Thyroid gland (tissue), 4 donors: ENCODE measurements around the gene MPIG6B. TPM values are rescaled to one million over a fixed set of nuclear protein-coding genes. Genes with fewer than 3 reads are reported as not detected.

Experiments
- DNase-seq, 2 donors: peaks; one replicate each; pipeline ENCODE4 v3.0.0-alpha.2; 2019
- H3K27ac ChIP-seq, 3 donors: fragments of 200-600 bp; sonication (generic); 1 replicate in 2 of 3; 2 replicates in 1 of 3; pipeline ENCODE4 v1.5.1; 2016 to 2019; ENCODE audit warnings: mild to moderate bottlenecking in 1 of 3, moderate library complexity in 1 of 3
- H3K27me3 ChIP-seq: fragments of 200-600 bp; sonication (generic); one replicate; pipeline ENCODE4 v1.5.1; 2019
- H3K36me3 ChIP-seq, 2 donors: fragments of 200-600 bp; sonication (generic); one replicate each; pipeline ENCODE4 v1.5.1; 2016 to 2019
- H3K4me1 ChIP-seq, 2 donors: fragments of 200-600 bp; sonication (generic); one replicate each; pipeline ENCODE4 v1.5.1; 2017 to 2019
- H3K4me3 ChIP-seq, 3 donors: fragments of 200-600 bp; sonication (generic); replicated peaks in 1 of 3; 1 replicate in 2 of 3; 2 replicates in 1 of 3; pipeline ENCODE4 v1.5.1; 2016; ENCODE audit warnings: mild to moderate bottlenecking in 1 of 3
- H3K9me3 ChIP-seq: fragments of 200-600 bp; sonication (generic); one replicate; pipeline ENCODE4 v1.5.1; 2017
- POLR2A ChIP-seq, 2 donors: fragments of 450-650 bp; IDR thresholded peaks; one replicate each; pipeline ENCODE4 v1.6.1; 2017; ENCODE audit warnings: antibody characterized with exemption in 2 of 2, mild to moderate bottlenecking in 2 of 2, moderate library complexity in 1 of 2
- WGBS, 2 donors: methylation state at CpG; one replicate each; pipeline ENCODE4 v1.1.5; 2017; 5-methylcytosine and 5-hydroxymethylcytosine counted together
- intact Hi-C: fragments of 100-400 bp; cut with DNase I; formaldehyde crosslinking; loops from one replicate; pipeline ENCODE4 v1.15.1; 2023
- total RNA-seq, 4 donors: library from RNA; depleted of rRNA; stranded (reverse); fragments of >200 nt; gene quantifications; one replicate each; pipeline ENCODE4 v1.2.3, GENCODE V29; 2016
- TF ChIP-seq, protein P1 (sequence below), 6 experiments: fragments of 200-600 bp in 3 of 6; fragments of 450-650 bp in 3 of 6; sonication (generic) in 3 of 6; IDR thresholded peaks; one replicate each; pipeline ENCODE4 v1.5.1; 2016 to 2019; ENCODE audit warnings: antibody characterized with exemption in 6 of 6, mild to moderate bottlenecking in 2 of 6, inconsistent platforms in 1 of 6, moderate library complexity in 1 of 6

Gene MPIG6B
- total RNA-seq, 4 donors from 2014 or later, result 0.54 to 1.8 TPM; not detected in 2

DNA sequence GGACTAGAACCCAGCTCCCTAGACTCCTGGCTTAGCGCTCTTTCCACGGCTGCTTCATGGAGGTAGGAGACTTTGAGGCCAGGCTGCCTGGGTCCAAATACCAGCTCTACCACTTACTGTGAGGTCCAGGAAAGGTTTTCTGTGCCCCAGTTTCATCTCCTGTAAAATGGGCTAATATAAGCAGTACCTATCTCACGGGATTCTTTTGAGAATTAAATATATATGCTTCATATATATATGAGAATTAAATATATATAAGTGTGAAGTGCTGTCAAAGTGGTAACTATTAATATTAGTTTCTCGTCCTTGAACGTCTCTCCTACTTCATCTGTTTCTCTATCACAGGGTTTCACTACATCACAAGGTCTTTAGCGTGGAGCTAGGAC, 32.1 kb upstream of the MPIG6B start:
- 94 to 95% methylated on average over 6 of the region's 6 CpGs for WGBS, 2 donors
- intact Hi-C loops, result no loop called here
- Histone ChIP-seq H3K4me1 (no peaks in the 10 kb centered on the region), H3K4me3 (no peak overlapping the region), H3K27me3 (no peaks in the 10 kb centered on the region), H3K9me3 (no peaks in the 10 kb centered on the region), H3K27ac (no peak overlapping the region), H3K36me3 (peaks cover 75 to 76% of the 10 kb centered on the region in 2 donors)
- TF ChIP-seq, protein P1, sequence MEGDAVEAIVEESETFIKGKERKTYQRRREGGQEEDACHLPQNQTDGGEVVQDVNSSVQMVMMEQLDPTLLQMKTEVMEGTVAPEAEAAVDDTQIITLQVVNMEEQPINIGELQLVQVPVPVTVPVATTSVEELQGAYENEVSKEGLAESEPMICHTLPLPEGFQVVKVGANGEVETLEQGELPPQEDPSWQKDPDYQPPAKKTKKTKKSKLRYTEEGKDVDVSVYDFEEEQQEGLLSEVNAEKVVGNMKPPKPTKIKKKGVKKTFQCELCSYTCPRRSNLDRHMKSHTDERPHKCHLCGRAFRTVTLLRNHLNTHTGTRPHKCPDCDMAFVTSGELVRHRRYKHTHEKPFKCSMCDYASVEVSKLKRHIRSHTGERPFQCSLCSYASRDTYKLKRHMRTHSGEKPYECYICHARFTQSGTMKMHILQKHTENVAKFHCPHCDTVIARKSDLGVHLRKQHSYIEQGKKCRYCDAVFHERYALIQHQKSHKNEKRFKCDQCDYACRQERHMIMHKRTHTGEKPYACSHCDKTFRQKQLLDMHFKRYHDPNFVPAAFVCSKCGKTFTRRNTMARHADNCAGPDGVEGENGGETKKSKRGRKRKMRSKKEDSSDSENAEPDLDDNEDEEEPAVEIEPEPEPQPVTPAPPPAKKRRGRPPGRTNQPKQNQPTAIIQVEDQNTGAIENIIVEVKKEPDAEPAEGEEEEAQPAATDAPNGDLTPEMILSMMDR (IDR thresholded peaks at IDR 0.05), result no peak
- no peak for TF ChIP-seq POLR2A (IDR thresholded peaks at IDR 0.05)
- DNase-seq, result no peak

DNA sequence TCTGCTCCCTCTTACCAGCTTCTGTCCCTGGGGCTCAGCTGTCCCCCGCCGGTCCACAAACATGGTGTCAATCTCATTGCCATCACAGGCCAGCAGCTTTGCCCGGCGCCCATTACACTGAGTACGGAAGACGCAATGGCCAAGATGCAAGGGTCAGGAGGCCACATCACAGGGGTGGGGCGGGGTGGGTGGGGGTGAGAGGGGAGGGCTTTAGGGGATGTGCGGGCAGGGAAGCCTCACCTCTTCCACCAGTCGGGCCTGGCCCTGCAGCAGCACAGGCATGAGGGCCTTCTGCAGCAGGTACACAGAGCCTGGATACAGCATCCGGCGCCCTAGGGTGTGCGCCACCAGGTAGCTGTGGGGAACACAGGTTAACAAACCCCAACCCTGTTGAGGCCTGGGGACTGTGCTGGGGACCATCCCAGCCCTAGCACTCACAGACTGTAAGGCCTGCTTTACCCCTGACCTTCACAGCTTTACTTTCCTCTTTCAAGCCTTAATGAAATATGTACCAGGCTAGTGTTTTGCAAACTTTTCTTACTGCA, 31.5 kb upstream of the MPIG6B start:
- H3K27ac ChIP-seq, result no peak overlapping the region
- H3K27me3 ChIP-seq, result no peaks in the 10 kb centered on the region
- WGBS, 2 donors, result 96 to 97% methylated on average over 11 to 12 of the region's 12 CpGs
- intact Hi-C loops, result no loop called here
- no peak overlapping the region for H3K4me3 ChIP-seq
- TF ChIP-seq, protein P1 (IDR thresholded peaks at IDR 0.05), result no peak
- no peak for TF ChIP-seq POLR2A (IDR thresholded peaks at IDR 0.05)
- no peaks in the 10 kb centered on the region for H3K4me1 ChIP-seq
- H3K36me3 ChIP-seq, result peaks cover 73 to 77% of the 10 kb centered on the region in 2 donors
- no peaks in the 10 kb centered on the region for H3K9me3 ChIP-seq
- DNase-seq, result no peak

DNA sequence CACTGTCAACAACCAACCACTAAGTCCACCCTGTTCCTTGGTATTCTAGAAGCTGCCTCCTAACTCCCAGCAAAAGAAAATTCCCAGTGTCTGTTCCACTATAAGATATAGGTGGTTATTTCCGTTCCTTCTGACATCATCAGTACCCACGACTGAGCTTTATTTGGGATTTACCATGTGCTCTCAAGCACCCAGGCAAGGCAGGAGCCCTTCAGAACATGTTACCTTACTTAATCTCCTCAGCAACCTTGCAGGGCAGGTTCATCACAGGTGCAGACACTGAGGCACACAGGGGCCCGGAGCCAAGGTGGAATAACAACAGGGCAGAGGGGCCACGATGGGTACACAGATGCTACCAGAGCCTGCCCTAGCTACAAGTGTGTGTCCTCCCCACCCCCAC, 30.8 kb upstream of the MPIG6B start:
- intact Hi-C loops, result no loop called here
- H3K27ac ChIP-seq, result no peak overlapping the region
- no peaks in the 10 kb centered on the region for H3K4me1 ChIP-seq
- no peak for TF ChIP-seq POLR2A (IDR thresholded peaks at IDR 0.05)
- TF ChIP-seq, protein P1 (IDR thresholded peaks at IDR 0.05), result no peak
- DNase-seq, result no peak
- peaks cover 66 to 71% of the 10 kb centered on the region in 2 donors for H3K36me3 ChIP-seq
- no peaks in the 10 kb centered on the region for H3K27me3 ChIP-seq
- H3K9me3 ChIP-seq, result no peaks in the 10 kb centered on the region
- 88 to 98% methylated on average over 4 of the region's 4 CpGs for WGBS, 2 donors
- no peak overlapping the region for H3K4me3 ChIP-seq

DNA sequence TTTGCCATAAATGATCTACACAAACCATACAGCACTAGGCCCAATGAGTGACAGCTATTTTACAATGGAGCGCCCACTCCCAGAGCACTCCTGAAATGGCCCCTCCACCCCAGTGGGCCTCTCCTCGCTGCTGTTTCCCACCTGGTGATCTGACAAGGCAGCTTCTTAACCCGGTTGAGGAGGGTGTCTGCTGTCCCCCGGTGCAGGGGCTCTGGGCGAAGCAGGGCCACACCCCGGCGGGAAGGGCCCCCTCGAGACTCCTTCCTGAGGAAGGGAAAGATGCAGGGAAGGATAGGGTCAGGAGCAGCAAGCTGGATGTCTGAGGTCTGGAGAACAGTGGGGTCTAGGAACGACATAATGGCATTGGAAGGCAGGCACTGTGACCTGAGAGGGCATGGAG, 30.3 kb upstream of the MPIG6B start:
- peaks cover 61 to 66% of the 10 kb centered on the region in 2 donors for H3K36me3 ChIP-seq
- H3K4me3 ChIP-seq, result no peak overlapping the region
- intact Hi-C loops, result no loop called here
- no peaks in the 10 kb centered on the region for H3K4me1 ChIP-seq
- no peak for DNase-seq
- no peaks in the 10 kb centered on the region for H3K9me3 ChIP-seq
- TF ChIP-seq, protein P1 (IDR thresholded peaks at IDR 0.05), result no peak
- no peak for TF ChIP-seq POLR2A (IDR thresholded peaks at IDR 0.05)
- 89 to 96% methylated on average over 9 of the region's 9 CpGs for WGBS, 2 donors
- no peak overlapping the region for H3K27ac ChIP-seq
- H3K27me3 ChIP-seq, result no peaks in the 10 kb centered on the region

DNA sequence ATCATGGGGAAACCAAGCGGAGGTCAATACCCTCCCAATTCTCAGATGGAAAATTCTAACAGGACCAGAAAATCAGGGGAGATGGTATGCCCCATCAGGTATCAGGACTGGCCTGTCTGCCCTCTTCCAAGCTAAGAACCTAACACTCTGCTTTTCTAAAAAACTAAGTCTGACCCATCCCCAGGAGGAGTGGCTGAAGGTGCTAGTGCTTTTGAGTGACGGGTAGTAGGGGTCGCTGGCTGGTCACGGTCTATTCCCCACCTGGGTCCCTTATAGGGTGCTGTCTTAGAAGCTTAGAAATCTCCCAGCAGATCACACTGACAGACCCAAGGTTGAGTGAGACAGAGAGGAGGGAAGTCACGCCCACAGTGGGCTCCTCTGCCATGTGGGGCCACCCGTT, 29.6 kb upstream of the MPIG6B start:
- Histone ChIP-seq H3K4me3 (no peak overlapping the region), H3K9me3 (no peaks in the 10 kb centered on the region), H3K4me1 (no peaks in the 10 kb centered on the region), H3K27me3 (no peaks in the 10 kb centered on the region), H3K36me3 (peaks cover 54 to 59% of the 10 kb centered on the region in 2 donors), H3K27ac (no peak overlapping the region)
- 90 to 91% methylated on average over 6 of the region's 6 CpGs for WGBS, 2 donors
- no peak for DNase-seq
- intact Hi-C loops, result no loop called here
- TF ChIP-seq, protein P1 (IDR thresholded peaks at IDR 0.05), result no peak
